Upper lobe of left lung (tissue), 6 donors: Measurements from ENCODE around the gene PTPN6. TPM values are rescaled to one million over a fixed set of nuclear protein-coding genes. Genes with fewer than 3 reads are reported as not detected.
A peak's percentile ranks its signal among the peaks of the same experiment; 100 is the strongest.

Experiments used
- ATAC-seq, 2 donors: fragments of 200-7000 bp; cut with Tn5 transposase; one replicate each; pipeline ENCODE4 v1.9.1; 2022; ENCODE audit warnings: mild to moderate bottlenecking in 2 of 2, moderate library complexity in 2 of 2; ENCODE audit not compliant: low FRiP score in 2 of 2
- DNase-seq, 2 donors: peaks; one replicate each; pipeline ENCODE4 v3.0.0-alpha.2; 2019 to 2020
- H3K27ac ChIP-seq, 4 donors: fragments of 200-600 bp; sonication (generic); one replicate each; pipeline ENCODE4 v1.5.1; 2016 to 2019
- H3K27me3 ChIP-seq, 4 donors: fragments of 200-600 bp; sonication (generic); one replicate each; pipeline ENCODE4 v1.5.1; 2017 to 2019
- H3K36me3 ChIP-seq, 4 donors: fragments of 200-600 bp; sonication (generic); one replicate each; pipeline ENCODE4 v1.5.1; 2016 to 2019
- H3K4me1 ChIP-seq, 4 donors: fragments of 200-600 bp; sonication (generic); one replicate each; pipeline ENCODE4 v1.5.1; 2018 to 2019
- H3K4me3 ChIP-seq, 4 donors: fragments of 200-600 bp; sonication (generic); one replicate each; pipeline ENCODE4 v1.5.1; 2017 to 2019; ENCODE audit warnings: mild to moderate bottlenecking in 2 of 4, moderate library complexity in 1 of 4
- H3K9me3 ChIP-seq, 4 donors: fragments of 200-600 bp; sonication (generic); one replicate each; pipeline ENCODE4 v1.5.1; 2018 to 2019
- EP300 ChIP-seq, 4 donors: sonication (generic); formaldehyde crosslinking; IDR thresholded peaks; one replicate each; pipeline ENCODE4 v1.5.1; 2017; ENCODE audit warnings: antibody characterized with exemption in 4 of 4, control low read depth in 2 of 4
- POLR2A ChIP-seq, 4 donors: fragments of 450-650 bp; IDR thresholded peaks; one replicate each; pipeline ENCODE4 v1.5.1; 2016 to 2017; ENCODE audit warnings: antibody characterized with exemption in 4 of 4, mild to moderate bottlenecking in 2 of 4
- POLR2AphosphoS5 ChIP-seq, 2 donors: sonication (generic); formaldehyde crosslinking; IDR thresholded peaks; one replicate each; pipeline ENCODE4 v1.5.1; 2017; ENCODE audit warnings: antibody characterized with exemption in 2 of 2
- WGBS, 2 donors: methylation state at CpG; one replicate each; pipeline ENCODE4 v1.1.5; 2017 to 2018; 5-methylcytosine and 5-hydroxymethylcytosine counted together
- total RNA-seq, 6 donors: library from RNA; depleted of rRNA in 4 of 6; stranded (reverse); fragments of >200 nt in 4 of 6; gene quantifications; one replicate each; pipeline versions ENCODE4 v1.1.0 to v1.2.1, GENCODE V29; 2016 to 2021
- TF ChIP-seq, protein P1 (sequence below), 6 experiments: fragments of 450-650 bp in 4 of 6; fragments of 200-600 bp in 2 of 6; sonication (generic) in 2 of 6; IDR thresholded peaks; one replicate each; pipeline ENCODE4 v1.5.1; 2016 to 2019; ENCODE audit warnings: antibody characterized with exemption in 6 of 6
- donor health status: DM: no; HTN: no; CAD: no; lungs with moderate emphysema.
- donor health status: DM: no; HTN: yes; CAD: no; lungs with severe emphysema.

PTPN6 gene
- total RNA-seq, 6 donors from 2014 or later, result 56.3 to 215 (median 114) TPM

DNA sequence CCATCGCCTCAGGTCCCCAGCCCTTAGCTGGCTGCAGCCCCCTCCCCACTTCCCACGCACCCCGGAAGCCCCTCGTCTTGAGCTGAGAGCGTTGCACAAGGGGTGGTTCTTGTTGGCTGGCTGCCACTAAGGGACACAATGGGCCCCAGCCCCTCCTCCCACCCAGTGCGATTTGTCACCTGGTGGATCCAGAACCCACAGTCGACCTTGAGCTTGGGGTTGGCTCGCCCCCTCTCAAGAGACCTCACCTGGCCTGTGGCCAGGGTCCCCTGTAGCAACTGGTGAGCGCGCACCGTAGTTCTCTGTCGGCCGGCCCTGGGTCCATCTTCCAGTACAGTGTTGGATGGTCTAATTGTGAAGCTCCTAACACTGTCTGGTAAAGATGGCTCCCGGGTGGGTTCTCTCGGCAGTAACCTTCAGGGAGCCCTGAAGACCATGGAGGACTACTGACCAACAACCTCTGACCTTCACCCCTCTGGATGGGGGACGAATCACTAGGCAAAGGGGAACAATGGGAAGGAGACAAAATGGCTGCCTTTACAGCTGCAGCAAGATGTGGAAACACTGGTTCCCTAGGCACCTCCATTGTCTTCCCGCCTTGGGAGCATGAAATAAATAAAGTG is 12.7 kb downstream of the PTPN6 start:
- peak overlapping the region; percentile 89 to 96 (median 90) for H3K27ac ChIP-seq
- no peak for DNase-seq

DNA sequence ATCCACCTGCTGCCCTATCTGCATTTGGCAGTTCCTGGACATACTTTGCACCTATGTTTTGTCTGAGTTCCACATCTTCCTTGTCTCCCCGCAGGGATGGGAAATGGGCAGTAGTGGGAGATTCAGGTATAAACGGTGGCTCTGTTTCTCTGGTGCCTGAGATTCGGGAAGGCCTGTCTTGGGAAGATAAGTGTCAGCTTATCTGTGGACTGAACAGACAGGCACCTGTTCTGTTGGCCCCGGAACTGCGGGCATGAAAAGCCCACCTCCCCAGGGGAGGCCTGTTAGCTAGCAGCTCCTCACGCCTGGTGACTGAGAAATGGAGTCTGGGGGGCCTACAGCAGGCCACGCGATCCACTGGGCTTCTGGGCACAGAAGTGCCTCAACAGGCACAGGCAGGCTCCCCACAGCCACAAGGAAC is 13.5 kb downstream of the PTPN6 start:
- 53 to 90% methylated on average over 1 to 8 of the region's 8 CpGs for WGBS, 2 donors
- Histone ChIP-seq H3K4me1 (peaks cover 47 to 61% (median 59%) of the 10 kb centered on the region in 4 donors), H3K27ac (peak overlapping the region; percentile 89 to 96 (median 90)), H3K36me3 (peaks cover 8 to 47% (median 35%) of the 10 kb centered on the region in 4 donors), H3K4me3 (peak overlapping the region in 3 of 4 donors; percentile 58 to 64 (median 60)), H3K27me3 (no peaks in the 10 kb centered on the region), H3K9me3 (no peaks in the 10 kb centered on the region)
- ATAC-seq (no peak), DNase-seq (no peak)
- TF ChIP-seq, protein P1, sequence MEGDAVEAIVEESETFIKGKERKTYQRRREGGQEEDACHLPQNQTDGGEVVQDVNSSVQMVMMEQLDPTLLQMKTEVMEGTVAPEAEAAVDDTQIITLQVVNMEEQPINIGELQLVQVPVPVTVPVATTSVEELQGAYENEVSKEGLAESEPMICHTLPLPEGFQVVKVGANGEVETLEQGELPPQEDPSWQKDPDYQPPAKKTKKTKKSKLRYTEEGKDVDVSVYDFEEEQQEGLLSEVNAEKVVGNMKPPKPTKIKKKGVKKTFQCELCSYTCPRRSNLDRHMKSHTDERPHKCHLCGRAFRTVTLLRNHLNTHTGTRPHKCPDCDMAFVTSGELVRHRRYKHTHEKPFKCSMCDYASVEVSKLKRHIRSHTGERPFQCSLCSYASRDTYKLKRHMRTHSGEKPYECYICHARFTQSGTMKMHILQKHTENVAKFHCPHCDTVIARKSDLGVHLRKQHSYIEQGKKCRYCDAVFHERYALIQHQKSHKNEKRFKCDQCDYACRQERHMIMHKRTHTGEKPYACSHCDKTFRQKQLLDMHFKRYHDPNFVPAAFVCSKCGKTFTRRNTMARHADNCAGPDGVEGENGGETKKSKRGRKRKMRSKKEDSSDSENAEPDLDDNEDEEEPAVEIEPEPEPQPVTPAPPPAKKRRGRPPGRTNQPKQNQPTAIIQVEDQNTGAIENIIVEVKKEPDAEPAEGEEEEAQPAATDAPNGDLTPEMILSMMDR (IDR thresholded peaks at IDR 0.05), result no peak
- TF ChIP-seq POLR2A (IDR thresholded peaks at IDR 0.05), result no peak
- no peak for TF ChIP-seq POLR2AphosphoS5 (IDR thresholded peaks at IDR 0.05)
- TF ChIP-seq EP300 (IDR thresholded peaks at IDR 0.05), result no peak

More for the DNA sequence above, 12.7 kb downstream of the PTPN6 start:
- no peaks in the 10 kb centered on the region for H3K27me3 ChIP-seq
- H3K9me3 ChIP-seq, result no peaks in the 10 kb centered on the region
- H3K4me1 ChIP-seq, result peaks cover 46 to 61% (median 59%) of the 10 kb centered on the region in 4 donors
- TF ChIP-seq EP300 (IDR thresholded peaks at IDR 0.05) (no peak), POLR2A (IDR thresholded peaks at IDR 0.05) (no peak), POLR2AphosphoS5 (IDR thresholded peaks at IDR 0.05) (no peak)
- TF ChIP-seq, protein P1 (IDR thresholded peaks at IDR 0.05), result no peak
- WGBS, 2 donors, result 58 to 74% methylated on average over 5 to 17 of the region's 17 CpGs
- no peak for ATAC-seq
- H3K36me3 ChIP-seq, result peaks cover 8 to 46% (median 35%) of the 10 kb centered on the region in 4 donors
- peak overlapping the region; percentile 3 to 64 (median 59) for H3K4me3 ChIP-seq

DNA sequence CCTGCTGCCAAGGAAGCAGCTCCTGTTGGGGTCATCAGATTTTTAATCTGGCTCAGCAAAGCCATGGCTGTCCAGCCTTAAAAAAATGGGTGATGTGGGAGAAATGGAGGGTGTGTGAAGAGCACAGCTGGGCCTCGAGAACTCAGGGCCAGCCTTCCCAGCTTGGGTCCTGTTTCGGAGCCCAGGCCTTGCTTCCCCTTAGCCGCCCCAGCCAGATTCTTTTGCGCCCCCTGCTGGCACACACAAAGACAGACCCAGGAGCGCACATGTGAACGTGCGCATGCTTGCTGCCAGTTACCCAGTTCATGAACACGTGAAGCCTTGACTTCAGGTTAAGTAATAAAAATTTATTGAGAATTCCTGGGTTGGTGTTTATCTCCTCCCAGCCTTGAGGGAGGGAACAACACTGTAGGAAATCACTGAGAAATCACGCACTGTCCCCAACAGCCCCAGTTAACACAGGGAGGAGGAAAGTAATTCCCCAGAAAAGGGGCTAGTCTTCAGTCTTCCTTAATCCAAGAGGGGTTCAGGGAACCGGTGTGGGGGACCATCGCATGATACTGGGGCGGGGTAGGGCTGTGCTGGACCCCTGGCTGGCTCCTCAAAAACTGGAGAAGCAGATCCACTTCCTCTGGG is 14.0 kb downstream of the PTPN6 start:
- 21 to 40% methylated on average over 7 to 12 of the region's 12 CpGs for WGBS, 2 donors
- peak; percentile 61 to 79 for ATAC-seq
- Histone ChIP-seq H3K36me3 (peaks cover 8 to 43% (median 35%) of the 10 kb centered on the region in 4 donors), H3K27me3 (no peaks in the 10 kb centered on the region), H3K4me3 (peak overlapping the region in 2 of 4 donors; percentile 58 to 64), H3K9me3 (no peaks in the 10 kb centered on the region), H3K27ac (peak overlapping the region; percentile 89 to 96 (median 90)), H3K4me1 (peaks cover 45 to 61% (median 57%) of the 10 kb centered on the region in 4 donors)
- TF ChIP-seq POLR2AphosphoS5 (IDR thresholded peaks at IDR 0.05) (peak; percentile 24 to 44), POLR2A (IDR thresholded peaks at IDR 0.05) (peak in 1 of 4 donors; percentile 30), EP300 (IDR thresholded peaks at IDR 0.05) (no peak)
- TF ChIP-seq, protein P1 (IDR thresholded peaks at IDR 0.05), result peak; percentile 85 to 95 (median 93)
- DNase-seq, result peak in 1 of 2 donors; percentile 92

DNA sequence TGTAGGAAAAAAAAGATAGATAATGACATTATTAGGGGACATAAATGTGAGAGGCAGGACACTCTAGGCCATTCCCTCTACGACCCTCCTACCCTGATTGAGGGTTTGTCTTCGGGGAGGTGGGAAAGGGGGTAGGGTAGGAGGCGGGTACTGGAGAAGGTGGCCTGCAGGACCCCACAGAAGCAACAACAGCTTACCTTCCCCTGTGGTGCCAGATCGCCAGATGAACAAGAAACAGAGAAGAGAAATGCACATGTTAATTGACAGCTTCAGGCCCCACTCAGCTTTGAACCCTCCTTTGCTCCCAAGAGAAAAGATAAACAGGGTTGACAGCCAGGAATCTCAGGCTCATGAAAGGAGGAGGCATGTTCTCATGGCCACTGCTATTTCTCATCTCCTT is 14.6 kb downstream of the PTPN6 start:
- peak overlapping the region; percentile 10 to 96 (median 51) for H3K27ac ChIP-seq
- H3K4me3 ChIP-seq, result no peak overlapping the region
- H3K4me1 ChIP-seq, result peaks cover 39 to 55% (median 51%) of the 10 kb centered on the region in 4 donors
- no peaks in the 10 kb centered on the region for H3K27me3 ChIP-seq
- no peaks in the 10 kb centered on the region for H3K9me3 ChIP-seq
- WGBS, 2 donors, result 83 to 89% methylated on average over 4 of the region's 4 CpGs
- no peak for DNase-seq
- TF ChIP-seq EP300 (IDR thresholded peaks at IDR 0.05) (no peak), POLR2AphosphoS5 (IDR thresholded peaks at IDR 0.05) (no peak)
- peaks cover 8 to 38% (median 35%) of the 10 kb centered on the region in 4 donors for H3K36me3 ChIP-seq
- no peak for ATAC-seq

DNA sequence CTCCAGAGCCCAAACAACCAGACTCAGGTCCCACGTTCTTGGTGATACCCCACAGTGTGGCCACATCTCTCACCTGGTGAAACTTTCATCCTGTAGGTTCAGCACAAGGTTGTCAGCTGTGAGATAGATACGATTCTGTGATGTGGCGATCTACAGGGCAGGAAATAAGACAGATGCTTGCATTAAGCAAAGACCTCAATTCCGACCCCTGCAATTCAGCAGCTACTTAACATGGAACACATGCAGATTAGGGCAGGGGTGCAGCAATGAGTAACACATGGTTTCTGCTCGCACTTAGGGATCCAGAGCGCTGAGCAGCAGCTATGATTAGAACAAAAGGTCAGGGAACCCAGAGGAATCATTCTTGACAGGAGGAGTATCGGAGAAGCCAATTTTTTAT is 15.2 kb downstream of the PTPN6 start:
- TF ChIP-seq POLR2A (IDR thresholded peaks at IDR 0.05) (no peak), EP300 (IDR thresholded peaks at IDR 0.05) (no peak)
- Histone ChIP-seq H3K36me3 (peaks cover 8 to 38% (median 35%) of the 10 kb centered on the region in 4 donors), H3K9me3 (no peaks in the 10 kb centered on the region), H3K4me3 (no peak overlapping the region), H3K27ac (no peak overlapping the region), H3K27me3 (no peaks in the 10 kb centered on the region), H3K4me1 (peaks cover 34 to 51% (median 47%) of the 10 kb centered on the region in 4 donors)
- ATAC-seq (no peak), DNase-seq (no peak)
- WGBS, 2 donors, result 77 to 89% methylated on average over 7 of the region's 7 CpGs
